ENCODE measurements around the gene DAPL1. TPM values are rescaled to one million over a fixed set of nuclear protein-coding genes. Genes with fewer than 3 reads are reported as not detected.

Gene DAPL1
- total and polyA plus RNA-seq, 2 experiments from 2014 or later = not detected

DNA sequence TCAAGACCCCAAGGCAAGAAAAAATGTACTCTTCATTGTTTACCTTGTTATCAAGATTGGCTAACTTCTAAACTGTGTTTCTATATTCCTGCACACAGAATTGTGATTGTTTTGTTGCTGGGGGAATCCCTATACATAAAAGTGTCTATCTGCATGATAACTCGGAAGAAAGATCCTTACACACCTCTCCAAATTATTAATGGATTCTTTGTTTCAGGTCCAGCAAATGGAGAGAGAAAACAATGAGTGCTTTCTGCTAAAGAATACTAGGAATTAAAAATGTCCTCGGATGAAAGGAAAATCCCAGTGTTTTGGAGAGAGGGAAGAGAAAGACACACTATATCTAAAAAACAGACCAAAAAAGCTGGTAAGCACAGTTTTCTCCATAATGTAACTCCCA lies 6.2 kb upstream of the DAPL1 start:
- H3K36me3 ChIP-seq (ENCODE audit: low read depth) = no peaks in the 10 kb centered on the region
- no peaks in the 10 kb centered on the region for H3K9me3 ChIP-seq (ENCODE audit: low read depth)
- no peaks in the 10 kb centered on the region for H3K4me1 ChIP-seq (ENCODE audit: insufficient read depth)
- no peak overlapping the region for H3K4me2 ChIP-seq (ENCODE audit: unreplicated experiment)
- H3K9me2 ChIP-seq (ENCODE audit: insufficient read depth) = no peaks in the 10 kb centered on the region
- H4K20me1 ChIP-seq (ENCODE audit: insufficient read depth) = no peaks in the 10 kb centered on the region
- no peak for TF ChIP-seq EZH2phosphoT487 (IDR thresholded peaks at IDR 0.05; ENCODE audit: insufficient read depth, low read depth)
- no peak for TF ChIP-seq EZH2 (IDR thresholded peaks at IDR 0.05; ENCODE audit: insufficient read depth, poor library complexity, severe bottlenecking)
- in situ Hi-C loops (cut with MboI) = no loop called here
- no peak overlapping the region for H3K27ac ChIP-seq
- no peaks in the 10 kb centered on the region for H3F3A ChIP-seq (ENCODE audit: insufficient read depth)
- no peak overlapping the region for H3K4me3 ChIP-seq
- H2AFZ ChIP-seq = no peak overlapping the region
- DNase-seq = no peak
- no peaks in the 10 kb centered on the region for H3K27me3 ChIP-seq (replicated peaks; ENCODE audit: insufficient read depth)
- no peak overlapping the region for H3K9ac ChIP-seq
- no peaks in the 10 kb centered on the region for H3K79me2 ChIP-seq (ENCODE audit: insufficient read depth)
- 31 to 45% methylated on average over 2 of the region's 2 CpGs for WGBS, 2 experiments (ENCODE audit: low coverage in 1 of 2, low lambda C conversion rate in 2 of 2, missing lambda C conversion rate in 2 of 2)

DNA sequence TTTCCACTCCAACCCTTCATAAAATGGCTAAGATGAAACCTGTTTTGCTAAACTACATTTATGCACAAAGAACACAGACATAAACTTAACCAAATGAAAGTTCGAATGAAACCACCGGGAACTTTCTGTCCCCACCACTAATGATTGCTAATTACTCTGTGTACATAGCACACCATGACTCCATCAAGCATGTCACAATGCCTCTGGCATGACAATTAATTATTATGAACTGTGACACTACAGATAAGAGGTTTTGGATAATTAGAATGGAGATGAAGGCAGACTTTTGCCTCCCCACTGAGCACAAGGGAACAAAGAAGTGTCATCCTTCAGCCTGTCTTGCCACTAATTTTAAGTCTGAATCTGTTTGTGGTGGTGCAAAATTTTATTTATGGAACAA lies 1.5 kb downstream of the DAPL1 start:
- WGBS, 2 experiments (ENCODE audit: low coverage in 1 of 2, low lambda C conversion rate in 2 of 2, missing lambda C conversion rate in 2 of 2) = 94 to 97% methylated on average over 2 of the region's 2 CpGs
- in situ Hi-C loops (cut with MboI) = no loop called here

DNA sequence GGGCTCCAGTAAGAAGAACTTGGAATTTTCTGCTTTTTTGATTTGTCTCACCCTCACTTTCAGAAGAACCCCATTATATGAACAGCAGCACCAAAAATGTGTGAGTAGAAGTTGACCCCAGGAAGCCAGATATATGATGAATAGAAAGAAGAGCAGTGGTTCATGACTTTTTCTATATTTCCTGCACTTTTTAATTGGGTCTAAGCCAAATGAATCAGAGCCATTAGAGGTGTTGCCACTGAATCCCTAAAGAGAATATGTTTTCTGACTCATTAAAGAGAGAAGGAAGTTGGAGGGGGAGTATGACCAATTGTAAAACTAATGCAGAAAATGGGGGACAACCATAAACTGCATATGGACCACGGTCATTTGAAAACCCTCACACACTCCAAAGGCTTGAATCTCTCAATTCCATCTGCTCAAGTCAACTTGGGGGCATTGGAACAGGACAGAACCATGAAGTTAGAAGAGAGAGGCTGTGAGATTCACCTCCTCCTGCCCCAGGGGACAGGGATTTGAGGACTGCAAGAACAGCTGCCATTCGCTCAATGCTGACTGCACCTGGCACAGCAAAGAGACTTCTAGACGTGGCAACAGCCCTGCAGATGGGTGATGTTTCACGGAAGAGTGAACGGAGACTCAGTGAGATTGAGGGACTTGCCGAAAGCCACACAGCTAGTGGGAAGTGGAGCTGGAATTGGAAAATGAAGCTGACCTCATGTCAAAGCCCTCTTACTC lies 3.0 kb downstream of the DAPL1 start:
- no peaks in the 10 kb centered on the region for H3K79me2 ChIP-seq (ENCODE audit: insufficient read depth)
- peak; percentile 71 for DNase-seq
- no peaks in the 10 kb centered on the region for H3K9me3 ChIP-seq (ENCODE audit: low read depth)
- peaks cover 8% of the 10 kb centered on the region; the same call in 1 of the 2 replicates for H3K4me1 ChIP-seq (ENCODE audit: insufficient read depth)
- in situ Hi-C loops (cut with MboI) = no loop called here
- H3K9me2 ChIP-seq (ENCODE audit: insufficient read depth) = no peaks in the 10 kb centered on the region
- H3K27me3 ChIP-seq (replicated peaks; ENCODE audit: insufficient read depth) = no peaks in the 10 kb centered on the region
- H3K4me2 ChIP-seq (ENCODE audit: unreplicated experiment) = no peak overlapping the region
- no peak overlapping the region for H3K4me3 ChIP-seq
- H2AFZ ChIP-seq = no peak overlapping the region
- H3K36me3 ChIP-seq (ENCODE audit: low read depth) = no peaks in the 10 kb centered on the region
- WGBS, 2 experiments (ENCODE audit: low coverage in 1 of 2, low lambda C conversion rate in 2 of 2, missing lambda C conversion rate in 2 of 2) = 76 to 78% methylated on average over 6 of the region's 6 CpGs
- H3F3A ChIP-seq (ENCODE audit: insufficient read depth) = no peaks in the 10 kb centered on the region
- TF ChIP-seq EZH2phosphoT487 (IDR thresholded peaks at IDR 0.05; ENCODE audit: insufficient read depth, low read depth) (no peak), EZH2 (IDR thresholded peaks at IDR 0.05; ENCODE audit: insufficient read depth, poor library complexity, severe bottlenecking) (no peak)
- no peak overlapping the region for H3K9ac ChIP-seq
- no peak overlapping the region for H3K27ac ChIP-seq
- H4K20me1 ChIP-seq (ENCODE audit: insufficient read depth) = no peaks in the 10 kb centered on the region

More for the DNA sequence above, 1.5 kb downstream of the DAPL1 start:
- H4K20me1 ChIP-seq (ENCODE audit: insufficient read depth) = no peaks in the 10 kb centered on the region
- peaks cover 8% of the 10 kb centered on the region; the same call in 1 of the 2 replicates for H3K4me1 ChIP-seq (ENCODE audit: insufficient read depth)
- no peak for TF ChIP-seq EZH2phosphoT487 (IDR thresholded peaks at IDR 0.05; ENCODE audit: insufficient read depth, low read depth)
- TF ChIP-seq EZH2 (IDR thresholded peaks at IDR 0.05; ENCODE audit: insufficient read depth, poor library complexity, severe bottlenecking) = no peak
- H3K9ac ChIP-seq = no peak overlapping the region
- no peak overlapping the region for H2AFZ ChIP-seq
- no peak overlapping the region for H3K4me2 ChIP-seq (ENCODE audit: unreplicated experiment)
- no peaks in the 10 kb centered on the region for H3F3A ChIP-seq (ENCODE audit: insufficient read depth)
- H3K79me2 ChIP-seq (ENCODE audit: insufficient read depth) = no peaks in the 10 kb centered on the region
- H3K9me3 ChIP-seq (ENCODE audit: low read depth) = no peaks in the 10 kb centered on the region
- H3K9me2 ChIP-seq (ENCODE audit: insufficient read depth) = no peaks in the 10 kb centered on the region
- no peaks in the 10 kb centered on the region for H3K27me3 ChIP-seq (replicated peaks; ENCODE audit: insufficient read depth)
- no peak for DNase-seq
- H3K4me3 ChIP-seq = no peak overlapping the region
- no peaks in the 10 kb centered on the region for H3K36me3 ChIP-seq (ENCODE audit: low read depth)
- H3K27ac ChIP-seq = no peak overlapping the region

GRCh38 chr2:158799181-158799580 lies 4.1 kb downstream of the DAPL1 start:
- DNase-seq = no peak
- H3K27ac ChIP-seq = no peak overlapping the region
- H3K4me3 ChIP-seq = no peak overlapping the region
- no peaks in the 10 kb centered on the region for H3K79me2 ChIP-seq (ENCODE audit: insufficient read depth)
- no peak overlapping the region for H3K9ac ChIP-seq
- in situ Hi-C loops (cut with MboI) = no loop called here
- no peak for TF ChIP-seq EZH2phosphoT487 (IDR thresholded peaks at IDR 0.05; ENCODE audit: insufficient read depth, low read depth)
- no peak for TF ChIP-seq EZH2 (IDR thresholded peaks at IDR 0.05; ENCODE audit: insufficient read depth, poor library complexity, severe bottlenecking)
- H3K4me2 ChIP-seq (ENCODE audit: unreplicated experiment) = no peak overlapping the region
- H2AFZ ChIP-seq = no peak overlapping the region
- no peaks in the 10 kb centered on the region for H3K9me3 ChIP-seq (ENCODE audit: low read depth)
- no peaks in the 10 kb centered on the region for H4K20me1 ChIP-seq (ENCODE audit: insufficient read depth)
- no peaks in the 10 kb centered on the region for H3K36me3 ChIP-seq (ENCODE audit: low read depth)
- peaks cover 8% of the 10 kb centered on the region; the same call in 1 of the 2 replicates for H3K4me1 ChIP-seq (ENCODE audit: insufficient read depth)
- no peaks in the 10 kb centered on the region for H3K9me2 ChIP-seq (ENCODE audit: insufficient read depth)
- no peaks in the 10 kb centered on the region for H3F3A ChIP-seq (ENCODE audit: insufficient read depth)
- no peaks in the 10 kb centered on the region for H3K27me3 ChIP-seq (replicated peaks; ENCODE audit: insufficient read depth)
- 90 to 96% methylated on average over 2 of the region's 2 CpGs for WGBS, 2 experiments (ENCODE audit: low coverage in 1 of 2, low lambda C conversion rate in 2 of 2, missing lambda C conversion rate in 2 of 2)
